HepG2 (cell line): ENCODE data around the gene ATP11B. TPM values are rescaled to one million over a fixed set of nuclear protein-coding genes. Genes with fewer than 3 reads are reported as not detected.
A peak's percentile ranks its signal among the peaks of the same experiment; 100 is the strongest.

Experiments
- BRD4 ChIP-seq: sonication (generic); formaldehyde crosslinking; IDR thresholded peaks from 2 replicates; pipeline ENCODE4 v1.4.0; 2020; ENCODE audit warnings: missing genetic modification reagents
- GABPB1 ChIP-seq: IDR thresholded peaks from 2 replicates; pipeline ENCODE4 v1.6.1; 2016; ENCODE audit warnings: mild to moderate bottlenecking, missing genetic modification reagents, moderate library complexity, missing compliant biosample characterization
- MED1 ChIP-seq: sonication (generic); formaldehyde crosslinking; IDR thresholded peaks from 2 replicates; pipeline ENCODE4 v1.4.0; 2020; ENCODE audit warnings: missing genetic modification reagents
- PHF20 ChIP-seq: sonication (generic); formaldehyde crosslinking; IDR thresholded peaks from 2 replicates; pipeline ENCODE4 v1.5.0; 2020; ENCODE audit warnings: mild to moderate bottlenecking, missing genetic modification reagents
- RBFOX2 ChIP-seq: fragments of 200-400 bp; formaldehyde crosslinking; IDR thresholded peaks from 2 replicates; pipeline ENCODE4 v1.6.1; 2017; ENCODE audit warnings: low read depth, mild to moderate bottlenecking, low read length
- SP1 ChIP-seq, 2 experiments: fragments of 450-650 bp in 1 of 2; sonication (generic) in 1 of 2; formaldehyde crosslinking in 1 of 2; IDR thresholded peaks; 2 replicates each; pipeline versions ENCODE4 v1.4.0 to v1.6.1; 2016 to 2020; ENCODE audit warnings: missing genetic modification reagents in 1 of 2
- SP4 ChIP-seq: sonication (generic); formaldehyde crosslinking; IDR thresholded peaks from 2 replicates; pipeline ENCODE4 v1.8.1; 2023; ENCODE audit warnings: mild to moderate bottlenecking, missing genetic modification reagents
- TAF1 ChIP-seq: sonication (generic); formaldehyde crosslinking; IDR thresholded peaks from 2 replicates; pipeline ENCODE4 v1.4.0; 2020; ENCODE audit warnings: missing genetic modification reagents
- THAP9 ChIP-seq: sonication (generic); formaldehyde crosslinking; IDR thresholded peaks from 2 replicates; pipeline ENCODE4; 2020; ENCODE audit warnings: missing genetic modification reagents, mild to moderate bottlenecking, borderline replicate concordance
- YEATS4 ChIP-seq: sonication (generic); formaldehyde crosslinking; IDR thresholded peaks from 2 replicates; pipeline ENCODE4 v1.4.0; 2020; ENCODE audit warnings: missing genetic modification reagents, borderline replicate concordance
- ZMYM3 ChIP-seq: sonication (generic); formaldehyde crosslinking; IDR thresholded peaks from 2 replicates; pipeline ENCODE4 v1.5.1; 2020; ENCODE audit warnings: mild to moderate bottlenecking, missing genetic modification reagents
- ZNF142 ChIP-seq: sonication (generic); formaldehyde crosslinking; IDR thresholded peaks from 2 replicates; pipeline ENCODE4 v1.4.0; 2020; ENCODE audit warnings: missing genetic modification reagents
- ZNF264 ChIP-seq: sonication (generic); formaldehyde crosslinking; IDR thresholded peaks from 2 replicates; pipeline ENCODE4 v1.4.0; 2020; ENCODE audit warnings: missing genetic modification reagents
- ZNF3 ChIP-seq: IDR thresholded peaks from 2 replicates; pipeline ENCODE4 v1.7.0; 2017; ENCODE audit warnings: inconsistent platforms
- ZNF350 ChIP-seq: sonication (generic); formaldehyde crosslinking; IDR thresholded peaks from 2 replicates; pipeline ENCODE4 v1.4.0; 2020; ENCODE audit warnings: mild to moderate bottlenecking, low read depth, missing genetic modification reagents, borderline replicate concordance
- ZNF543 ChIP-seq: sonication (generic); formaldehyde crosslinking; IDR thresholded peaks from 2 replicates; pipeline ENCODE4 v1.4.0; 2020; ENCODE audit warnings: mild to moderate bottlenecking, missing genetic modification reagents
- ZNF567 ChIP-seq: sonication (generic); formaldehyde crosslinking; IDR thresholded peaks from 2 replicates; pipeline ENCODE4 v1.8.1; 2023; ENCODE audit warnings: mild to moderate bottlenecking, missing genetic modification reagents, borderline replicate concordance
- ZNF800 ChIP-seq: sonication (generic); formaldehyde crosslinking; IDR thresholded peaks from 2 replicates; pipeline ENCODE4 v1.4.0; 2020; ENCODE audit warnings: missing genetic modification reagents
- polyA plus RNA-seq, 8 experiments: library from polyadenylated mRNA; depleted of rRNA in 3 of 8; stranded (reverse) in 7 of 8; unstranded in 1 of 8; fragments of >200 nt; fragmentation: Illumina TruSeq in 4 of 8; extraction: Trizol in 4 of 8; gene quantifications; 2 replicates each; pipeline versions ENCODE4 v1.2.1 to v1.2.3, GENCODE V29; 2011 to 2016; ENCODE audit warnings: low read depth in 4 of 8, missing spikeins in 1 of 8, mixed read lengths in 1 of 8; ENCODE audit not compliant: insufficient read depth in 1 of 8
- total RNA-seq, 5 experiments: library from RNA; depleted of rRNA; stranded (reverse); fragments of >200 nt; fragmentation: Illumina TruSeq; extraction: Trizol; gene quantifications; 2 replicates each; pipeline ENCODE4 v1.2.3, GENCODE V29; 2016; ENCODE audit warnings: low read depth in 1 of 5

Gene ATP11B
- total and polyA plus RNA-seq, 2 of the 13 experiments (the other 11 are each of a cell fraction or from before 2014, with no cell fraction given) = 10.1 to 22.9 TPM

GRCh38 chr3:182792901-182793662 is at the start of gene ATP11B (continued):
- TF ChIP-seq ZNF142 (CRISPR knock-in tag) (0 out of 2 replicates have a peak, but pooled peaks have one; percentile 22), ZNF567 (0 out of 2 replicates have a peak, but pooled peaks have one; percentile 38), ZNF543 (CRISPR knock-in tag) (0 out of 2 replicates have a peak, but pooled peaks have one; percentile 35), ZNF3 (CRISPR knock-in tag) (no peak), ZNF800 (peak; percentile 50; the same call in 1 of the 2 replicates), RBFOX2 (peak; percentile 59), SP4 (CRISPR knock-in tag) (peak; percentile 65; the same call in 1 of the 2 replicates), SP1 (IDR thresholded peaks at IDR 0.05) (no peak), SP1 (CRISPR knock-in tag; IDR thresholded peaks at IDR 0.05) (0 out of 2 replicates have a peak, but pooled peaks have one; percentile 53), GABPB1 (peak; percentile 92), TAF1 (CRISPR knock-in tag) (0 out of 2 replicates have a peak, but pooled peaks have one; percentile 42), YEATS4 (CRISPR knock-in tag) (peak; percentile 68), PHF20 (CRISPR knock-in tag) (peak; percentile 58; the same call in 1 of the 2 replicates), ZMYM3 (CRISPR knock-in tag) (no peak), ZNF264 (CRISPR knock-in tag) (0 out of 2 replicates have a peak, but pooled peaks have one; percentile 36), THAP9 (CRISPR knock-in tag) (peak; percentile 51; the same call in 1 of the 2 replicates), MED1 (CRISPR knock-in tag) (peak; percentile 34; the same call in 1 of the 2 replicates), ZNF350 (CRISPR knock-in tag) (peak; percentile 79; the same call in 1 of the 2 replicates), BRD4 (0 out of 2 replicates have a peak, but pooled peaks have one; percentile 43)
